T-helper 2 cell treated with Interferon-gamma antibody and Interleukin-4, amounts not matched to agents 5 μg/mL and 100 μg/mL, for 36 hours (primary cell): ENCODE measurements around the gene LCN9.
"Not testable (repeated sequence)": the region's sequence is repeated elsewhere in the genome, so short reads cannot be mapped to it uniquely, and the experiment has no call there.

Experiments
- DNase-seq: peaks from one replicate; pipeline ENCODE4 v3.0.0; 2021; ENCODE audit warnings: low spot score
- H3K27ac Mint-ChIP-seq: one replicate; pipeline ENCODE4 v1.8.0; 2021; ENCODE audit warnings: mild to moderate bottlenecking, mixed read lengths
- H3K27me3 Mint-ChIP-seq: one replicate; pipeline ENCODE4 v1.8.0; 2021; ENCODE audit warnings: low read depth, mixed read lengths
- H3K36me3 Mint-ChIP-seq: one replicate; pipeline ENCODE4 v1.8.0; 2021; ENCODE audit warnings: low read depth, mixed read lengths
- H3K4me1 Mint-ChIP-seq: one replicate; pipeline ENCODE4 v1.8.0; 2021; ENCODE audit warnings: low read depth, mixed read lengths
- H3K4me3 Mint-ChIP-seq: one replicate; pipeline ENCODE4 v1.8.0; 2022; ENCODE audit warnings: mild to moderate bottlenecking, moderate library complexity, mixed read lengths
- H3K9me3 Mint-ChIP-seq: one replicate; pipeline ENCODE4 v1.8.0; 2021; ENCODE audit warnings: mixed read lengths

The LCN9 gene

DNA sequence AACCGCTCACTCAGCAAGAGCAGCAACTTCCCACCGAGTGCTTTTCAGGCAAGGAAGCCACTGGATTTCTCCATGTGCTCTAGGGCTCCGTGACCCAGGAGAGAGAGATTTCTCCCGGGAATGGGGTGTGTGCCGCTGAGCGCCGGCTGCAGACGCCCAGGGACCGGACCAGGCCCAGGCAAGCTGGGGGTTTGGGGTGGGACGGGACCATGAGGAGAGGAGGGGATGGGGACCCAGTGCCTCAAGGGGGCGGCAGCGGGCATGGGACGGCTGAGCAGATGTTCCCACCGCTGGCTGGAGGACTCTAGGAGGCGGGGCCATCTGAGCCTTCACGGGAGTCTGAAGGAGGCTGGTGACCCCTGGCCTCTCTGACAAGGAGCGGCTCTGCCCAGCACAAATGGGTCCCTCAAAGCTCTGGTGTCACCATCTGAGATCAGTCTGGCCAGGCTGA lies 8.5 kb downstream of the LCN9 start:
- Mint-ChIP-seq H3K36me3 (no peaks in the 10 kb centered on the region), H3K27me3 (no peaks in the 10 kb centered on the region), H3K9me3 (no peaks in the 10 kb centered on the region), H3K27ac (no peak overlapping the region), H3K4me1 (no peaks in the 10 kb centered on the region), H3K4me3 (no peak overlapping the region)
- DNase-seq = no peak

DNA sequence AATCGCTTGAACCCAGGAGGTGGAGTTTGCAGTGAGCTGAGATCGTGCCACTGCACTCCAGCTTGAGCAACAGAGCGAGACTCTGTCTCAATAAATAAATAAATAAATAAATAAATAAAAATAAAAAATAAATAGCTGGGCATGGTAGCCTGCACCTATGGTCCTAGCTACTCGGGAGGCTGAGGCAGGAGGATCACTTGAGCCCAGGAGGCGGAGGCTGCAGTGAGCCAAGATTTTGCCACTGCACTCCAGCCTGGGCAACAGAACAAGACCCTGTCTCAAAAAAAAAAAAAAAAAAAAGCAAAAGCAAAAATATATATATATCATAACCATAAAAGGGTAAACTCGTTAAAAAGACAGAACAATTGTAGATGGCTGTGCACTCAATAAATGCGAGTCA lies 9.7 kb downstream of the LCN9 start:
- not testable (repeated sequence) for H3K4me3 Mint-ChIP-seq, DNase-seq, H3K27ac Mint-ChIP-seq, H3K27me3 Mint-ChIP-seq, H3K4me1 Mint-ChIP-seq, H3K36me3 Mint-ChIP-seq, H3K9me3 Mint-ChIP-seq

DNA sequence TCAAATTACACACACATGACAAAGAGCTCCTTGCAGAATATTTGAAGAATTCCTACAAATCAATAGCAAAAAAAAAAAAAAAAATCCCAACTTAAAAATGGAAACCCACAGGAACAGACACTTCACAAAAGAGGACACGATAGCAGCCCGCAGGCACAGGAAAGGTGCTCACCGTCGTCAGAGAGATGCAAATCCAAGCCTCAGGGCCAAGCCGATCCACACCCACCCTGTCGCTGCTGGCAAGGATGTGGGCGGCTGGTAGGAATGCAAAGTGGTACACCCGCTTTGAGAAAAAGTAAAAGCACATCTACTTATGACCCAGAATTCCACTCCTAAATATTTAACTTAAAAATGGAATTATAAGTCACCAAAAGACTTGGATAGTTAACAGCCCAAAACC lies 10.8 kb downstream of the LCN9 start:
- H3K4me3 Mint-ChIP-seq = no peak overlapping the region
- no peaks in the 10 kb centered on the region for H3K36me3 Mint-ChIP-seq
- H3K27me3 Mint-ChIP-seq = no peaks in the 10 kb centered on the region
- no peaks in the 10 kb centered on the region for H3K4me1 Mint-ChIP-seq
- H3K27ac Mint-ChIP-seq = no peak overlapping the region
- no peak for DNase-seq
- no peaks in the 10 kb centered on the region for H3K9me3 Mint-ChIP-seq

GRCh38 chr9:135674977-135675376 lies 11.9 kb downstream of the LCN9 start:
- Mint-ChIP-seq H3K4me3 (no peak overlapping the region), H3K36me3 (no peaks in the 10 kb centered on the region), H3K27ac (no peak overlapping the region), H3K9me3 (no peaks in the 10 kb centered on the region), H3K27me3 (no peaks in the 10 kb centered on the region), H3K4me1 (no peaks in the 10 kb centered on the region)
- DNase-seq = no peak

GRCh38 chr9:135676891-135677290 lies 13.8 kb downstream of the LCN9 start:
- no peak for DNase-seq
- H3K9me3 Mint-ChIP-seq = no peaks in the 10 kb centered on the region
- no peaks in the 10 kb centered on the region for H3K4me1 Mint-ChIP-seq
- H3K27ac Mint-ChIP-seq = no peak overlapping the region
- no peaks in the 10 kb centered on the region for H3K36me3 Mint-ChIP-seq
- no peak overlapping the region for H3K4me3 Mint-ChIP-seq
- no peaks in the 10 kb centered on the region for H3K27me3 Mint-ChIP-seq

DNA sequence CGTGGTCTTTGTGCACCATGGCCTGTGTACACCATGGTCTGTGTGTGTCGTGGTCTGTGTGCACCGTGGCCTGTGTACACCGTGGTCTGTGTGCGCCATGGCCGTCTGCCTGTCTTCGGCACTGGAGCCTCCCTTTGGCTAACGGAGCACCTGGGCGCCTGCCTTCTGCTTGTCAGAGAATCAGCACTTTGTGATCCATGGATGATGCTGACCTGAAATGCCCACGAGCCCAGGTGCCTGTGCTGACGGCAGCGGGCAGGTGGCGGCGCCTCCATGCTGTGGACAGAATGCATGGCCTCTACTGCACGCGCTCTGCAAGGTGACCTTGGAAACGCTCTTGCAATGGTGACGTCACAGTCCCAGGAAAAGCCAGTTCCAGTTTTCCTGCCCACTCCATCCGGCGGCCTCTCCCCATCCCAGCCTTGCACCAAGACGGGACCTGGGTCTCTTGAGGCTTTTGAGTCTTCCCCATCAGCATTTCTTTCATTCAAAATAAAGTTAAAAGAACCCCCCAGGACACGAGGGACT lies 14.6 kb downstream of the LCN9 start:
- no peaks in the 10 kb centered on the region for H3K9me3 Mint-ChIP-seq
- H3K27me3 Mint-ChIP-seq = no peaks in the 10 kb centered on the region
- H3K36me3 Mint-ChIP-seq = no peaks in the 10 kb centered on the region
- no peaks in the 10 kb centered on the region for H3K4me1 Mint-ChIP-seq
- DNase-seq = no peak
- H3K4me3 Mint-ChIP-seq = no peak overlapping the region
- H3K27ac Mint-ChIP-seq = no peak overlapping the region

- Mint-ChIP-seq H3K27ac (no peak overlapping the region), H3K4me1 (no peaks in the 10 kb centered on the region), H3K4me3 (no peak overlapping the region), H3K36me3 (no peaks in the 10 kb centered on the region), H3K27me3 (no peaks in the 10 kb centered on the region), H3K9me3 (no peaks in the 10 kb centered on the region)
- DNase-seq = no peak
Measured at GRCh38 chr9:135678236-135679017, 15.3 kb downstream of the LCN9 start.

DNA sequence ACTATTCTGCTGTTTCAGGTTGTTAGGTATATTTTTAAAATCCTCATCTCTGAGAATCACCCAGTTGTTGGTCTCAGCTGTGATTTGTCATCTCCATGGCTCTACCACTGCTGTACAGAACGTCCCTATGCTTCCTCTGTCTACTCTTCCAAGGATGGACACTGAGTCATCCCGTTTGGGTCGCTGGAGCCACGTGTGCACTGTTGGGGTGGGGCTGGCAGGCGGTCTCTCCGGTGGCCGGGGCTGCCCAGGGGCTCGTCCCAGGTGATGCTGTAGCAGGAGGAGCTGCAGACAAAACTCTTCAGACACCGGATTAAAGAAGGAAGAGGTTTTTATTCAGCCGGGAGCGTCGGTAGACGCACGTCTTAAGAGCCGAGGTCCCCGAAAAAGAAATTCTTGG lies 16.9 kb downstream of the LCN9 start:
- DNase-seq = no peak
- Mint-ChIP-seq H3K4me3 (no peak overlapping the region), H3K36me3 (no peaks in the 10 kb centered on the region), H3K9me3 (no peaks in the 10 kb centered on the region), H3K27me3 (no peaks in the 10 kb centered on the region), H3K4me1 (no peaks in the 10 kb centered on the region), H3K27ac (no peak overlapping the region)

DNA sequence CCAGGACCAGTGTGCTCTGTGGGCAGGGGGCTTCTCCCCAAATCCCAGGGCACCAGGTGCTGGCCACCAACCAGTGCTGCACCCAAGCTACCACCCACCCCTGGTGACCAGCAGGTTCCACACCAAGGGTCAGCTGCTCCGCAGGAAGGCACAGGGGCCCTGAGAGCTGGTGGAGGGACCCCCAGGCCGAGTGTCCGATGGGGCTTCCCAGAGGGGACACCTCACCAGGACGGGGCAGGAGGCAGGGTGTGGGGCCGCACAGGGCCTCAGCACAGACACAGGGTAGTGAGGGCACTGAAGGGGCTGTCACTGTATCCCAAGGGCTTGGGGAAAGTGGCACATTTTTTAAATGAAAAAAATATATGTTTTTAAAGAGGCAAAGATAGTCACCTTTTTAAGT lies 18.1 kb downstream of the LCN9 start:
- no peaks in the 10 kb centered on the region for H3K36me3 Mint-ChIP-seq

DNA sequence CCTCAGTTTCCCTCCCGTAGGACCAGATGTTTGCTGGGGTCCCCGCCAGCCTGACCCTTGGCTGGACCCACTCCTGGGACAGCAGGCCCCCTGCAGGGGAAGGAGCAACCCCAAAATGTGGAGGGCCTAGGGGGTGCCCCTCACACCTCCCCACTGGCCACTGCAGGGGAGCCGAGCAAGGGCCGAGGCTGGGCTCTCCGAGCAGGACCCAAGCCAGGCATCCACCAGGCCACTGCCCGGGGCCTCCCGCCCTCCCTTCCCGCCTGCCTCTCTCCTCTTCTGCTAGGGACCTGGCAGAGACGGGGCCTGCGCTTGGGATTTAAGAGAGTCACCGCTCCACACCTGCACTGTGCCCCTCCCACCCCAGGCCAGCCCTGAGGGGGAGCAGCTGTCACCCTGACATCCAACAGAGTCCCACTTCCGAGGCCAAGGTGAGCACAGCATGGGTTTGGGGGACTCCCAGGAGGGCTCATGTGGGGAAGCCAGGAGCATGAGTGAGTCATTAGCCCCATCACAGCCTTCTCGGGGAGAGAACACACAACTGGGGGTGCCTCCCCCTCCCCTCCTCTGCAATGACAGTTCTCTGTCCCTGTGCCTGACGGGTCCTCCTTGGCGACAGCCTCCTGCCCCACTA lies 20.4 kb downstream of the LCN9 start:
- H3K36me3 Mint-ChIP-seq = no peaks in the 10 kb centered on the region
- H3K27ac Mint-ChIP-seq = no peak overlapping the region
- H3K9me3 Mint-ChIP-seq = no peaks in the 10 kb centered on the region
- no peaks in the 10 kb centered on the region for H3K4me1 Mint-ChIP-seq
- H3K27me3 Mint-ChIP-seq = no peaks in the 10 kb centered on the region
- H3K4me3 Mint-ChIP-seq = no peak overlapping the region
- DNase-seq = no peak

More for the DNA sequence above, 18.1 kb downstream of the LCN9 start:
- Mint-ChIP-seq H3K4me1 (no peaks in the 10 kb centered on the region), H3K27me3 (no peaks in the 10 kb centered on the region), H3K4me3 (no peak overlapping the region), H3K27ac (no peak overlapping the region), H3K9me3 (no peaks in the 10 kb centered on the region)
- DNase-seq = no peak

DNA sequence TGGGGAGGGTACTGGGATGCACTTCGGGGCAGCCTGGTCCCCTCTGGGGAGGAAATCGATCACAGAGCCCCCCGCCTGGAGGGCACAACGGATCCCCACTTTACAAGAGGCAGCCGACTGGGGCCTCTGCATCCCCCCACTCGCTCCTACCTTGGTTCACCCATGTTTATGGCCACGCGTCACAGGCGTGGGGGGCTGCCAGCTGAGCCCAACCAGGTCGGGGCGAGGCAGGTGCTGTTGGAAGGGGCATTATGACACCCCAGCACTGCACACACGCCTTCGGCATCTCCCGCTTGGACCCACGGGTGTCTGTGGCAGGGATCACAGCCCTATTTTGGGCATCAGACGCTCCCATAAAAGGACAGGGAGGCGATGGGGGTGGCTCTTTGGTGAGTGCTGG lies 21.6 kb downstream of the LCN9 start:
- Mint-ChIP-seq H3K4me3 (no peak overlapping the region), H3K36me3 (no peaks in the 10 kb centered on the region), H3K27me3 (no peaks in the 10 kb centered on the region), H3K9me3 (no peaks in the 10 kb centered on the region), H3K4me1 (no peaks in the 10 kb centered on the region), H3K27ac (no peak overlapping the region)
- no peak for DNase-seq

DNA sequence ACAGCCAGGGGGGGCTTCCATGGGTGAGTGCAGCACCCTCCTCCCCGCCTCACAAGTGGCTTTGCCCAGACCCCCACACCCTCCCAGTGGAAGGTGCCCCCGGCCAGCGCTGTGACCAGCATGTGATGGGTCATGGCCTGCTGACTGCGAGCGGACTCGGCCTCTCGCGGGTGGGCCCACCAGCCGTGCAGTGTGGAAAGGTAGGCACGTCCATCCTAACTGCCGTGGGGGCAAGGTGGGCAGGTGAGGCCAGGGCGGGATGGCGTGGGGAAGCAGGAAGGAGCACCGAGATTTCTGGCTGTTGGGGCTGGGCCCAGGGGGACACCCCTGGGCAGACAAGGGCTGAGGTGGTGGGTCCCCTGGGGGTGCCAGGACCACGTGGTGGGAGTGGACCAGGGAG lies 24.1 kb downstream of the LCN9 start:
- H3K27me3 Mint-ChIP-seq = no peaks in the 10 kb centered on the region
- H3K27ac Mint-ChIP-seq = no peak overlapping the region

GRCh38 chr9:135689011-135689410 lies 25.9 kb downstream of the LCN9 start:
- H3K4me3 Mint-ChIP-seq = no peak overlapping the region
- no peak overlapping the region for H3K27ac Mint-ChIP-seq
- no peaks in the 10 kb centered on the region for H3K27me3 Mint-ChIP-seq
- H3K4me1 Mint-ChIP-seq = no peaks in the 10 kb centered on the region
- no peak for DNase-seq
- H3K9me3 Mint-ChIP-seq = no peaks in the 10 kb centered on the region
- no peaks in the 10 kb centered on the region for H3K36me3 Mint-ChIP-seq

More for the DNA sequence above, 24.1 kb downstream of the LCN9 start:
- Mint-ChIP-seq H3K36me3 (no peaks in the 10 kb centered on the region), H3K9me3 (no peaks in the 10 kb centered on the region), H3K4me3 (no peak overlapping the region), H3K4me1 (no peaks in the 10 kb centered on the region)
- DNase-seq = no peak

DNA sequence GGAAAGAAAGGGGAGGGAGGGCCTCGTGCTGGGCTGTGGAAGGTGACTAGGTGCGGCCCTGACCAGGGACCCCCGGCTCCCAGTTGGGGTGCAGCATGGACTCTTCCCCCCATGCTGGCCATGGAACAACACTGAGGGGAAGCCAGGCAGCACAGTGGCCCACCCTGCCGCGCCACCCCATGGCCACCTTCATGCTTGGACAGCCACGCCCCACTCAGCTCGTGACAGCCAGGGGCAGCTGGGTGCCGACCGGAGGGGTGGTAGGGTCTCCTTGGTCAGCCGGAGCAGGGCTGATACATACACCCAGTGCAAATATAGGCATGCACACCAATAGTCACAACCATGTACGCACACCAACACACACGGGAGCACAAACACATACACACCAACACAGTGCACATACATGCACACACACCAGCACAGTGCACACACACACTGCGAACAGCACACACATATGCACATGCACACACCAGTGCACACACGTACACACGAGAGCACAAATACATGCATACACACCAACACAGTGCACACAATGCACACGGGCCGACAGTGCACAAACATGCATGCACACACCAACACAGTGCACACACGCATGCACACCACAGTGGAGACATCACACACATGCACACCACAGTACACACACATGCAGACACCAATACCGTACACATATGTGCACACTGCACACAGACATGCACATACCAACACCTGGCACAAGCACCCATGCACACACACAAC lies 27.9 kb downstream of the LCN9 start:
- H3K27ac Mint-ChIP-seq = no peak overlapping the region
- DNase-seq = no peak
- no peak overlapping the region for H3K4me3 Mint-ChIP-seq
- no peaks in the 10 kb centered on the region for H3K9me3 Mint-ChIP-seq
- no peaks in the 10 kb centered on the region for H3K4me1 Mint-ChIP-seq
- no peaks in the 10 kb centered on the region for H3K36me3 Mint-ChIP-seq
- H3K27me3 Mint-ChIP-seq = no peaks in the 10 kb centered on the region
